Retinal pigment epithelial cell (primary cell): ENCODE data around the gene CMAS.
"Not testable (repeated sequence)": the region's sequence is repeated elsewhere in the genome, so short reads cannot be mapped to it uniquely, and the experiment has no call there.

ENCODE experiments used
- DNase-seq: peaks from one replicate; pipeline ENCODE4 v3.0.0-alpha.2; 2010; ENCODE audit warnings: low read depth
- H3K4me3 ChIP-seq: 2 replicates; pipeline ENCODE4 v1.5.1; 2011; ENCODE audit warnings: mild to moderate bottlenecking, low read length, control low read depth, moderate library complexity
- TF ChIP-seq, protein P1 (sequence below): conservative IDR thresholded peaks from 2 replicates; pipeline ENCODE4 v1.5.1; 2011; ENCODE audit warnings: low read depth, low read length, control low read depth, inconsistent platforms

Gene CMAS

DNA sequence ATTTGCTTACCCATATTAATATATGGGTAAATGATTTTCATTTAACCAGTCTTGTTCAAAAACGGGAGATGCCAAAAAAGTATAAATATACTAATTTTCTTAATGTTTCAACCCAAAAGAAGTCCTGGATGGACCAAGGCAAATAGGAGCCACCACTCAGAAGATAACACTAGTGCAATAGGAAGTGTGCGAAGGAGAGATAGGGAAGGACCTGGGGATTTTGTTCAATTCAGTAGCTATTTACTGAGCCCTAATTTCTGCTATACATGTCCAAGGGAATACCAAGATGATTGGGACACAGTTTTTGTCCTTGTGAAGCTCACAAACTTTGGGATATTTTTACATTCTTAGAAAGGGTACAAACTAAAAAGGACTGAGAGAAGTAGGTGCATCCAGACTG lies 1.5 kb downstream of the CMAS start:
- TF ChIP-seq, protein P1, sequence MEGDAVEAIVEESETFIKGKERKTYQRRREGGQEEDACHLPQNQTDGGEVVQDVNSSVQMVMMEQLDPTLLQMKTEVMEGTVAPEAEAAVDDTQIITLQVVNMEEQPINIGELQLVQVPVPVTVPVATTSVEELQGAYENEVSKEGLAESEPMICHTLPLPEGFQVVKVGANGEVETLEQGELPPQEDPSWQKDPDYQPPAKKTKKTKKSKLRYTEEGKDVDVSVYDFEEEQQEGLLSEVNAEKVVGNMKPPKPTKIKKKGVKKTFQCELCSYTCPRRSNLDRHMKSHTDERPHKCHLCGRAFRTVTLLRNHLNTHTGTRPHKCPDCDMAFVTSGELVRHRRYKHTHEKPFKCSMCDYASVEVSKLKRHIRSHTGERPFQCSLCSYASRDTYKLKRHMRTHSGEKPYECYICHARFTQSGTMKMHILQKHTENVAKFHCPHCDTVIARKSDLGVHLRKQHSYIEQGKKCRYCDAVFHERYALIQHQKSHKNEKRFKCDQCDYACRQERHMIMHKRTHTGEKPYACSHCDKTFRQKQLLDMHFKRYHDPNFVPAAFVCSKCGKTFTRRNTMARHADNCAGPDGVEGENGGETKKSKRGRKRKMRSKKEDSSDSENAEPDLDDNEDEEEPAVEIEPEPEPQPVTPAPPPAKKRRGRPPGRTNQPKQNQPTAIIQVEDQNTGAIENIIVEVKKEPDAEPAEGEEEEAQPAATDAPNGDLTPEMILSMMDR = no peak
- no peak for DNase-seq
- H3K4me3 ChIP-seq = no peak overlapping the region

DNA sequence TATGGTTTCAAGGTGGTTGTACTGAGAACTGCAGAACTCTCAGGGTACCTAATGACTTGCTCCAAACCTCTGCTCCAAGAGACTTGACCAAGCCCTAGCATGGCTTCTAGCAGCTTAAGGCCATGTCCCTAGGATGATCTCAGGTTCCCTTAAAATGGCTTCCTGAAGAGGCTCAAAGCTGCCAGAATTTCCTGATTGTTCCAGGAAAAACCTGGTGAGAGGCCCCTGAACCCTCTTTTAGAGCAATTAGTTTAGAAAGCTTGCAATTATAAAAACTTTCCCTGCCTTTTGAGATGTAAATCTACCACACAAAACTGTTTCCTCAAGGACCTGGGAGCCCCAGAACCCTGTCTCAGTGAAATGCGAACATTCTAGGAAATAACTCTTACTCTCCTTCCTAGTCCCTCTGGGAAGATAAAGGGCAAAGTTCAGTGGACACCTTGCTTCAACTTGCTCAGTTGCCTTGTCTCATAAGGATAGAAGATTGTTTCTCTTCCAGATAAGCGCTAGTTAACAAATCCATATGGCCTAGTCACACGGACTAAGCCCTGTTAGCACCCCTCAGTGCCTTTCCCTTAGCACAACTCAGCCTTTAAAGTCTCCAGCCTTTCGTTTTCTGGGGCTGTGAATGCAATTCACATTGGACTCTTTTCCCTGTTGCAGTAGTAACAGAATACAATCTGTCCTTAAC lies 2.5 kb downstream of the CMAS start:
- TF ChIP-seq, protein P1 = no peak
- no peak for DNase-seq
- no peak overlapping the region for H3K4me3 ChIP-seq

DNA sequence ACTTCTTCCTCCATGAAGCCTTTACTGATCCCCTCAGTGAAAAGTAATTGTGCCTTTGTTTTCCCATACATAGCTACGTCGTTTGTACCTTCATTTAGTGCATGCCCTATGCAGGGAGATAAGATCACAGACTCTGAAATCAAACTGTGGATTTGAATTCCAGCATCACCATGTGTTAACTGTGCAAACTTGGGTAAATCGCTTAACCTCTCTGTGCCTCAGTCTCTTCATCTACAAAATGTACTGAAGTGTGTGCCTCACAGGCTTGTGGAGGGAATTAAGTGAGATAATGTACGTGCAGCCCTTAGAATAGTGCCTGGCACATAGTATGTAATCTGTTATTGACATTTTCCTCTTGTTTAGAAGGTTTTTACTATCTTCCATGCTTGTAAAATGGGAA lies 4.1 kb downstream of the CMAS start:
- H3K4me3 ChIP-seq = no peak overlapping the region
- DNase-seq = no peak
- TF ChIP-seq, protein P1 = no peak

DNA sequence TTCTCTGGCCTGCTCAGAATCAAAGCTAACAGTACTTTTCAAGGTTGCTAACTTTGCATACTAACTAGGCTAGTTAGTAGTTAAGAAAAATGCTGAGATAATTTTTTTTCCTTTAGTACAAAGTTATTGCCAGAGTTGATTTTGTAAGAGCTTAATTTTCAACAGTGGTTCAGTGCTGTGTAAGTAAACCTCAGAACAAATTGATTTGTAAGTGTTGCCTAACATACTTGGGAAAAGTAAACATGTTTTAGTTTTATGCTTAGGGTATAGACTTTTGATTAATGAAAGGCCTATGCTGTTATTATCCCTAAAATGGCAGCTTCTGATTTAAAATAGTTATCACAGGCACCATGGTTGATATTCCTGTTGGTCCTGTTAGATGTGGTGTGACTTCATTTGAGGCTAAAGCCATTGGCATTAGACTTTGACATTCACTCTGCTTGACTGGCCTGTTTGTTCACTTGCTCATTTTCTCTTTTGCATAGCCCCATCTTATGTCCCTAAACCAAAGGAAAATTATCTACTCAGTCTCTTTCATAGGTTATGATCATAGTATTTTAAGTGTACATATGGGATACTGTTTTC lies 5.2 kb downstream of the CMAS start:
- no peak overlapping the region for H3K4me3 ChIP-seq
- no peak for DNase-seq
- TF ChIP-seq, protein P1 = no peak

DNA sequence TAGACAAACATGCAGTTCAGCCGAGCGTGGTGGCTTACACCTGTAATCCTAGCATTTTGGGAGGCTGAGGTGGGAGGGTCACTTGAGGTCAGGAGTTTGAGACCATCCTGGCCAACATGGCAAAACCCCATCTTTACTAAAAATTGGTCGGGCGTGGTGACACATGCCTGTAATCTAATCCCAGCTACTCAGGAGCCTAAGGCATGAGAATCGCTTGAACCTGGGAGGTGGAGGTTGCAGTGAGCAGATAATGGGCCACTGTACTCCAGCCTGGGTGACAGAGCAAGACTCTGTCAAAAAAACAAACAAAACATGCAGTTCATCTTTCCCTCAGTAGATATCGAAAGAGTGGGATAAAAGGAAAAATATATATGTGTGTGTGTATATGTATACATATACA lies 7.0 kb downstream of the CMAS start:
- not testable (repeated sequence) for H3K4me3 ChIP-seq, DNase-seq

DNA sequence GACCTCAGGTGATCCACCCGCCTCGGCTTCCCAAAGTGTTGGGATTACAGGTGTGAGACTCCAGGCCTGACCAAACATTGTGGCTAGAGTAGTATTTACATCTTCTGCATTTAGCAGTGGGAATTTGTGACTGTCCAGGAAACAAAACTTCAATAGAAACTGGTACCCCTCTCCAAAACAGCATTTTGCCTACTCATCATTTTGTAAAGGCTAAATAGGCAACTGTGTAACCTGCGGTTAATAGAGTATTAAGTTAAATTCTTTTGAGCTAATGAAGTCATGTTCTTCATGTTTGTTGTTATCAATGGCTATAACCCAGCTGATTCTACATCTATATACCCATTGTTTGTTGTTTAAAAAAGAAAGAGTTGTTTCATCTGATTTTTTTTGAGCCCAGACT lies 8.1 kb downstream of the CMAS start:
- no peak for DNase-seq
- no peak overlapping the region for H3K4me3 ChIP-seq
- TF ChIP-seq, protein P1 = no peak

DNA sequence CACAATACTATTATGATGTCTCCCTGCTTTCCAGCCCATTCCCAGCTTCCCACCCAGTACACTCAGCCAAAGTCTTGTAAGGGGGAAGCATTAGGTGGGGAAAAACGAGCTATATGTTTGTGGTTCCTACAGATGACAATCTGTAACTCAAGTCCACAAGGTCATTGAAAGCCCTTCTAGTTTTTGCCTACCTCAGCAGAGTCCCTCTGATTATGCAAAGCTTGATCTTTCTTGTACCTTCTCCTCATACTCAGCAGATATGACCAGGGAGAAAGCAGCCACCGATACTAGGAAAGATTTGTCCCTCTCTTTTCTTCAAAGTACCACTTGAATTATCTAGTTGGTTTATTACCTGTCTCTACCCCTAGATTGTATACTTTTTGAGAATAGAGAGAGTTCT lies 10.6 kb downstream of the CMAS start:
- TF ChIP-seq, protein P1 = no peak
- no peak overlapping the region for H3K4me3 ChIP-seq

More for the DNA sequence above, 10.6 kb downstream of the CMAS start:
- no peak for DNase-seq
